ENCODE data around the gene MDFI. TPM values are rescaled to one million over a fixed set of nuclear protein-coding genes. Genes with fewer than 3 reads are reported as not detected.

The MDFI gene
- total and polyA plus RNA-seq, 2 experiments from 2014 or later = 2.8 to 51.4 TPM

DNA sequence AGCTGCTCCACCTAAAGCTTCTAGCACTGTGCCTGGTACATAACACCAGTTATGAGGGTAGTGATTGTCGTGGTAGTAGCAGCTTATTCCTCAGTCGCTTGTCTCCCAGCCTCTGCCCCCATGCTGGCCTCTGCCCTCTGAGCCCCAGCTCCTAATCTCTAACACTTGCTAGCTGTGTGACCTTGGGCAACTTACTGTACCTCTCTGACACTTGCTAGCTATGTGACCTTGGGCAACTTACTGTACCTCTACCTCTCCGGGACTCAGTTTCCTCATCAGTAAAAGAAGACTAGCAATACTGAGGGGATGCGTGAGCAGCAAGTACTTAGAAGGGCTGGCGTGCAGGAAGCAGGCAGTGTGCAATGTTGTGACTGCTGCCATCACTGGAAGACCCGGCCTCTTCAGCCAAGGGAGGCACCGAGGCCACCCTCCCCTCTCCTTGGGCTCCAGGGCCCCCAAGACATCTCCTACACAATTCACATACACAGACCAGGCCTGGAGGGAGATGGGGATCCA, 9.9 kb downstream of the MDFI start:
- no peaks in the 10 kb centered on the region for H3K79me2 ChIP-seq (replicated peaks; ENCODE audit: insufficient read depth)
- H3K4me3 ChIP-seq = no peak overlapping the region
- Mint-ChIP-seq H3K4me1 (peaks cover 30% of the 10 kb centered on the region), H3K9me3 (no peaks in the 10 kb centered on the region), H3K36me3 (ENCODE audit: low read depth) (peaks cover 50% of the 10 kb centered on the region), H3K27me3 (ENCODE audit: insufficient read depth, low read depth, poor library complexity) (peaks cover 5% of the 10 kb centered on the region), H3K4me3 (no peak overlapping the region), H3K27ac (no peak overlapping the region)
- H3F3A ChIP-seq (replicated peaks; ENCODE audit: low read depth) = no peaks in the 10 kb centered on the region
- peaks cover 6% of the 10 kb centered on the region; the same call in 1 of the 2 replicates for H4K20me1 ChIP-seq (replicated peaks; ENCODE audit: insufficient read depth)
- H3K4me1 ChIP-seq (ENCODE audit: insufficient read depth) = peaks cover 26% of the 10 kb centered on the region
- no peak overlapping the region for H2AFZ ChIP-seq
- no peak overlapping the region for H3K4me2 ChIP-seq
- no peak overlapping the region for H3K27ac ChIP-seq (ENCODE audit: low read depth)
- no peak for TF ChIP-seq EZH2phosphoT487 (IDR thresholded peaks at IDR 0.05; ENCODE audit: unreplicated experiment)
- TF ChIP-seq POLR2AphosphoS5 (IDR thresholded peaks at IDR 0.05; ENCODE audit: low read depth) = no peak
- no peak for TF ChIP-seq NANOG (IDR thresholded peaks at IDR 0.05; ENCODE audit: borderline replicate concordance)
- TF ChIP-seq JUNB (IDR thresholded peaks at IDR 0.05; ENCODE audit: unreplicated experiment) = no peak
- no peak for TF ChIP-seq EZH2 (IDR thresholded peaks at IDR 0.05; ENCODE audit: low read depth, unreplicated experiment)
- no peak for TF ChIP-seq CREB1 (CRISPR knock-in tag; IDR thresholded peaks at IDR 0.05; ENCODE audit: low read depth)
- TF ChIP-seq ZNF331 (CRISPR knock-in tag; IDR thresholded peaks at IDR 0.05; ENCODE audit: low read depth) = no peak
- TF ChIP-seq, protein P1, sequence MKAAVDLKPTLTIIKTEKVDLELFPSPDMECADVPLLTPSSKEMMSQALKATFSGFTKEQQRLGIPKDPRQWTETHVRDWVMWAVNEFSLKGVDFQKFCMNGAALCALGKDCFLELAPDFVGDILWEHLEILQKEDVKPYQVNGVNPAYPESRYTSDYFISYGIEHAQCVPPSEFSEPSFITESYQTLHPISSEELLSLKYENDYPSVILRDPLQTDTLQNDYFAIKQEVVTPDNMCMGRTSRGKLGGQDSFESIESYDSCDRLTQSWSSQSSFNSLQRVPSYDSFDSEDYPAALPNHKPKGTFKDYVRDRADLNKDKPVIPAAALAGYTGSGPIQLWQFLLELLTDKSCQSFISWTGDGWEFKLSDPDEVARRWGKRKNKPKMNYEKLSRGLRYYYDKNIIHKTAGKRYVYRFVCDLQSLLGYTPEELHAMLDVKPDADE (IDR thresholded peaks at IDR 0.05) = no peak
- no peak for TF ChIP-seq ZNF462 (CRISPR knock-in tag; IDR thresholded peaks at IDR 0.05)
- no peak for TF ChIP-seq STAT1 (IDR thresholded peaks at IDR 0.05; ENCODE audit: unreplicated experiment)
- no peak for TF ChIP-seq CTCF (conservative IDR thresholded peaks at IDR 0.05; ENCODE audit: low read depth in 2 of 2)
- TF ChIP-seq REST (IDR thresholded peaks at IDR 0.05; ENCODE audit: unreplicated experiment) = no peak
- no peaks in the 10 kb centered on the region for H3K36me3 ChIP-seq (ENCODE audit: insufficient read depth)
- ATAC-seq (no peak), DNase-seq (ENCODE audit: low spot score) (no peak)
- no peaks in the 10 kb centered on the region for H3K9me2 ChIP-seq (ENCODE audit: insufficient read depth)
- H3K27me3 ChIP-seq (ENCODE audit: insufficient read depth) = 0 out of 2 replicates have a peak, but pooled peaks cover 6% of the 10 kb centered on the region
